H9 (cell line): Measurements from ENCODE around the gene C1QTNF1. TPM values are rescaled to one million over a fixed set of nuclear protein-coding genes. Genes with fewer than 3 reads are reported as not detected.

Experiments used
- DNase-seq: peaks from one replicate; pipeline ENCODE4 v3.0.0-alpha.2; 2017
- H2AFZ ChIP-seq: one replicate; pipeline ENCODE4 v1.6.1; 2013; ENCODE audit warnings: mild to moderate bottlenecking, low read length, control low read depth, moderate library complexity
- H2AK5ac ChIP-seq: 2 replicates; pipeline ENCODE4 v1.6.1; 2013; ENCODE audit warnings: low read length, control low read depth, mixed read lengths; ENCODE audit not compliant: insufficient read length
- H2BK120ac ChIP-seq: one replicate; pipeline ENCODE4 v1.6.1; 2013; ENCODE audit warnings: low read depth, mild to moderate bottlenecking, low read length, control low read depth, inconsistent platforms; ENCODE audit not compliant: poor library complexity, severe bottlenecking
- H2BK12ac ChIP-seq: 2 replicates; pipeline ENCODE4 v1.6.1; 2013; ENCODE audit warnings: low read length, control low read depth, mixed read lengths, low read depth; ENCODE audit not compliant: insufficient read length
- H2BK15ac ChIP-seq: 2 replicates; pipeline ENCODE4 v1.6.1; 2013; ENCODE audit warnings: low read depth, low read length, control low read depth
- H2BK20ac ChIP-seq: one replicate; pipeline ENCODE4 v1.6.1; 2013; ENCODE audit warnings: low read depth, mild to moderate bottlenecking, low read length, control low read depth, inconsistent platforms; ENCODE audit not compliant: poor library complexity, severe bottlenecking
- H2BK5ac ChIP-seq: 2 replicates; pipeline ENCODE4 v1.6.1; 2013; ENCODE audit warnings: low read length, control low read depth, mixed read lengths; ENCODE audit not compliant: insufficient read length
- H3K14ac ChIP-seq: 2 replicates; pipeline ENCODE4 v1.6.1; 2013; ENCODE audit warnings: low read length, control low read depth; ENCODE audit not compliant: insufficient read depth
- H3K18ac ChIP-seq: 2 replicates; pipeline ENCODE4 v1.6.1; 2013; ENCODE audit warnings: low read depth, mild to moderate bottlenecking, mixed read lengths, low read length, control low read depth; ENCODE audit not compliant: insufficient read length
- H3K23ac ChIP-seq: 2 replicates; pipeline ENCODE4 v1.6.1; 2013; ENCODE audit warnings: low read length, control low read depth, mixed read lengths, low read depth; ENCODE audit not compliant: insufficient read length
- H3K23me2 ChIP-seq: 2 replicates; pipeline ENCODE4 v1.6.1; 2013; ENCODE audit warnings: low read depth, mild to moderate bottlenecking, mixed read lengths, low read length, control low read depth; ENCODE audit not compliant: insufficient read length, poor library complexity, severe bottlenecking
- H3K27ac ChIP-seq: 2 replicates; pipeline ENCODE4 v1.5.1; 2013; ENCODE audit warnings: low read length, control low read depth, mixed read lengths, low read depth; ENCODE audit not compliant: insufficient read length
- H3K27me3 ChIP-seq: 2 replicates; pipeline ENCODE4 v1.6.1; 2013; ENCODE audit warnings: low read length, control low read depth, inconsistent platforms; ENCODE audit not compliant: insufficient read depth
- H3K4ac ChIP-seq: 2 replicates; pipeline ENCODE4 v1.6.1; 2013; ENCODE audit warnings: low read depth, mild to moderate bottlenecking, control low read depth, inconsistent platforms, low read length, moderate library complexity
- H3K4me1 ChIP-seq: 2 replicates; pipeline ENCODE4 v1.6.1; 2013; ENCODE audit warnings: low read length, control low read depth, inconsistent platforms; ENCODE audit not compliant: insufficient read depth
- H3K4me2 ChIP-seq: 2 replicates; pipeline ENCODE4 v1.6.1; 2013; ENCODE audit warnings: low read length, control low read depth, mixed read lengths; ENCODE audit not compliant: insufficient read length, insufficient read depth
- H3K56ac ChIP-seq: 2 replicates; pipeline ENCODE4 v1.6.1; 2013; ENCODE audit warnings: low read depth, mild to moderate bottlenecking, mixed read lengths, low read length, control low read depth; ENCODE audit not compliant: insufficient read length
- H3K79me1 ChIP-seq: 2 replicates; pipeline ENCODE4 v1.6.1; 2013; ENCODE audit warnings: low read depth, mild to moderate bottlenecking, moderate library complexity, low read length, control low read depth, inconsistent platforms; ENCODE audit not compliant: insufficient read depth, poor library complexity, severe bottlenecking
- H3K79me2 ChIP-seq: 2 replicates; pipeline ENCODE4 v1.6.1; 2013; ENCODE audit warnings: low read length, control low read depth, inconsistent platforms; ENCODE audit not compliant: insufficient read depth
- H3K9ac ChIP-seq: 2 replicates; pipeline ENCODE4 v1.6.1; 2013; ENCODE audit warnings: low read length, control low read depth, mixed read lengths; ENCODE audit not compliant: insufficient read length; ENCODE audit errors: extremely low read depth
- H3K9me3 ChIP-seq: one replicate; pipeline ENCODE4 v1.6.1; 2013; ENCODE audit warnings: low read depth, low read length, inconsistent platforms; ENCODE audit not compliant: control insufficient read depth
- H3T11ph ChIP-seq: one replicate; pipeline ENCODE4 v1.6.1; 2013; ENCODE audit warnings: mild to moderate bottlenecking, low read length, control low read depth, inconsistent platforms
- H4K20me1 ChIP-seq: one replicate; pipeline ENCODE4 v1.6.1; 2013; ENCODE audit not compliant: control insufficient read depth, insufficient read length, insufficient read depth
- H4K5ac ChIP-seq: 2 replicates; pipeline ENCODE4 v1.6.1; 2013; ENCODE audit warnings: low read depth, mild to moderate bottlenecking, mixed read lengths, low read length, control low read depth; ENCODE audit not compliant: insufficient read length
- H4K8ac ChIP-seq: replicated peaks from 2 replicates; pipeline ENCODE4 v1.6.1; 2013; ENCODE audit warnings: low read length, control low read depth, mixed read lengths, low read depth; ENCODE audit not compliant: insufficient read length
- H4K91ac ChIP-seq: 2 replicates; pipeline ENCODE4 v1.6.1; 2013; ENCODE audit warnings: low read depth, mild to moderate bottlenecking, moderate library complexity, mixed read lengths, low read length, control low read depth; ENCODE audit not compliant: insufficient read length
- H3K27ac Mint-ChIP-seq, 3 experiments: 2 replicates in 2 of 3; 3 replicates in 1 of 3; pipeline ENCODE4 v1.8.0; 2020 to 2021; ENCODE audit warnings: mixed read lengths in 3 of 3, mild to moderate bottlenecking in 1 of 3, moderate library complexity in 1 of 3
- H3K27me3 Mint-ChIP-seq: 2 replicates; pipeline ENCODE4 v1.8.0; 2021; ENCODE audit warnings: low read depth, mild to moderate bottlenecking, moderate library complexity, mixed read lengths
- H3K36me3 Mint-ChIP-seq, 3 experiments: 2 replicates in 2 of 3; 3 replicates in 1 of 3; pipeline ENCODE4 v1.8.0; 2020 to 2021; ENCODE audit warnings: low read depth in 3 of 3, mixed read lengths in 3 of 3; ENCODE audit not compliant: insufficient read depth in 1 of 3
- H3K4me1 Mint-ChIP-seq, 2 experiments: 2 replicates each; pipeline ENCODE4 v1.8.0; 2020; ENCODE audit warnings: mixed read lengths in 2 of 2
- H3K4me3 Mint-ChIP-seq, 2 experiments: 2 replicates in 1 of 2; 3 replicates in 1 of 2; pipeline ENCODE4 v1.8.0; 2020 to 2021; ENCODE audit warnings: mild to moderate bottlenecking in 2 of 2, mixed read lengths in 2 of 2, moderate library complexity in 1 of 2
- H3K9me3 Mint-ChIP-seq, 2 experiments: 2 replicates in 1 of 2; 3 replicates in 1 of 2; pipeline ENCODE4 v1.8.0; 2020; ENCODE audit warnings: mild to moderate bottlenecking in 2 of 2, mixed read lengths in 2 of 2, moderate library complexity in 1 of 2
- WGBS: extraction: QIAGEN DNeasy Blood & Tissue Kit; methylation state at CpG from one replicate; pipeline ENCODE4 v1.1.7; 2013; ENCODE audit warnings: missing lambda C conversion rate, low lambda C conversion rate, mixed read lengths; ENCODE audit not compliant: insufficient read length; ENCODE audit errors: extremely low coverage; 5-methylcytosine and 5-hydroxymethylcytosine counted together
- total RNA-seq: library from RNA; stranded (reverse); gene quantifications from 2 replicates; pipeline ENCODE4 v1.2.1, GENCODE V29; 2021
- TF ChIP-seq, protein P1 (sequence below): fragments of 200-600 bp; sonication (generic); conservative IDR thresholded peaks from 3 replicates; pipeline ENCODE4 v1.8.0; 2021; ENCODE audit warnings: antibody characterized with exemption, mild to moderate bottlenecking

The C1QTNF1 gene
- total RNA-seq, 1 experiment from 2014 or later = 0.96 TPM

- peaks cover 0 to 7% (median 3%) of the 10 kb centered on the region in 3 experiments; a peak in 5 of 7 replicates for H3K36me3 Mint-ChIP-seq
- peaks cover 12 to 19% of the 10 kb centered on the region in 2 experiments for H3K9me3 Mint-ChIP-seq
- no peaks in the 10 kb centered on the region for H3K4me1 ChIP-seq
- no peak overlapping the region for H2AFZ ChIP-seq
- H3K9me3 ChIP-seq = peaks cover 5% of the 10 kb centered on the region
- H2AK5ac ChIP-seq = no peak overlapping the region
- H3K4me2 ChIP-seq = no peak overlapping the region
- H3K27ac Mint-ChIP-seq = no peak overlapping the region
- H3K14ac ChIP-seq = no peak overlapping the region
- no peak overlapping the region for H2BK15ac ChIP-seq
- H3K27ac ChIP-seq = no peak overlapping the region
- peaks cover 5% of the 10 kb centered on the region; the same call in 1 of the 2 replicates for H3K79me2 ChIP-seq
- no peak overlapping the region for H3K9ac ChIP-seq
- no peak overlapping the region for H4K8ac ChIP-seq
- H2BK20ac ChIP-seq = no peak overlapping the region
- H2BK120ac ChIP-seq = no peak overlapping the region
- no peak overlapping the region for H3K56ac ChIP-seq
- H3K4ac ChIP-seq = no peak overlapping the region
- H2BK12ac ChIP-seq = no peak overlapping the region
- peaks cover 33% of the 10 kb centered on the region for H3K27me3 ChIP-seq
- H3T11ph ChIP-seq = no peak overlapping the region
- no peak overlapping the region for H3K18ac ChIP-seq
- DNase-seq = no peak
- H2BK5ac ChIP-seq = no peak overlapping the region
- H4K20me1 ChIP-seq = no peaks in the 10 kb centered on the region
- no CpG with 5 or more reads among the region's 21 CpGs for WGBS
- peak overlapping the region; percentile 24 to 89; a peak in 3 of 5 replicates for H3K4me3 Mint-ChIP-seq
- H4K91ac ChIP-seq = no peak overlapping the region
- H3K27me3 Mint-ChIP-seq = peaks cover 77% of the 10 kb centered on the region
- H3K79me1 ChIP-seq = no peaks in the 10 kb centered on the region
- TF ChIP-seq, protein P1, sequence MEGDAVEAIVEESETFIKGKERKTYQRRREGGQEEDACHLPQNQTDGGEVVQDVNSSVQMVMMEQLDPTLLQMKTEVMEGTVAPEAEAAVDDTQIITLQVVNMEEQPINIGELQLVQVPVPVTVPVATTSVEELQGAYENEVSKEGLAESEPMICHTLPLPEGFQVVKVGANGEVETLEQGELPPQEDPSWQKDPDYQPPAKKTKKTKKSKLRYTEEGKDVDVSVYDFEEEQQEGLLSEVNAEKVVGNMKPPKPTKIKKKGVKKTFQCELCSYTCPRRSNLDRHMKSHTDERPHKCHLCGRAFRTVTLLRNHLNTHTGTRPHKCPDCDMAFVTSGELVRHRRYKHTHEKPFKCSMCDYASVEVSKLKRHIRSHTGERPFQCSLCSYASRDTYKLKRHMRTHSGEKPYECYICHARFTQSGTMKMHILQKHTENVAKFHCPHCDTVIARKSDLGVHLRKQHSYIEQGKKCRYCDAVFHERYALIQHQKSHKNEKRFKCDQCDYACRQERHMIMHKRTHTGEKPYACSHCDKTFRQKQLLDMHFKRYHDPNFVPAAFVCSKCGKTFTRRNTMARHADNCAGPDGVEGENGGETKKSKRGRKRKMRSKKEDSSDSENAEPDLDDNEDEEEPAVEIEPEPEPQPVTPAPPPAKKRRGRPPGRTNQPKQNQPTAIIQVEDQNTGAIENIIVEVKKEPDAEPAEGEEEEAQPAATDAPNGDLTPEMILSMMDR = no peak
- H3K23ac ChIP-seq = no peak overlapping the region
- peaks cover 15 to 27% of the 10 kb centered on the region in 2 experiments for H3K4me1 Mint-ChIP-seq
- H4K5ac ChIP-seq = no peak overlapping the region
- H3K23me2 ChIP-seq = peaks cover 8% of the 10 kb centered on the region
These were observed 16.2 kb upstream of the C1QTNF1 start for GRCh38 chr17:79007504-79008381.
